Activated CD8-positive, alpha-beta memory T cell treated with anti-CD3 and anti-CD28 coated beads, Interleukin-2, amount 50 U/mL, for 24 hours (primary cell): ENCODE data around the gene ADAMTS12.

ENCODE experiments used
- DNase-seq: peaks from one replicate; pipeline ENCODE4 v3.0.0-alpha.2; 2020; ENCODE audit errors: extremely low read depth

Gene ADAMTS12

DNA sequence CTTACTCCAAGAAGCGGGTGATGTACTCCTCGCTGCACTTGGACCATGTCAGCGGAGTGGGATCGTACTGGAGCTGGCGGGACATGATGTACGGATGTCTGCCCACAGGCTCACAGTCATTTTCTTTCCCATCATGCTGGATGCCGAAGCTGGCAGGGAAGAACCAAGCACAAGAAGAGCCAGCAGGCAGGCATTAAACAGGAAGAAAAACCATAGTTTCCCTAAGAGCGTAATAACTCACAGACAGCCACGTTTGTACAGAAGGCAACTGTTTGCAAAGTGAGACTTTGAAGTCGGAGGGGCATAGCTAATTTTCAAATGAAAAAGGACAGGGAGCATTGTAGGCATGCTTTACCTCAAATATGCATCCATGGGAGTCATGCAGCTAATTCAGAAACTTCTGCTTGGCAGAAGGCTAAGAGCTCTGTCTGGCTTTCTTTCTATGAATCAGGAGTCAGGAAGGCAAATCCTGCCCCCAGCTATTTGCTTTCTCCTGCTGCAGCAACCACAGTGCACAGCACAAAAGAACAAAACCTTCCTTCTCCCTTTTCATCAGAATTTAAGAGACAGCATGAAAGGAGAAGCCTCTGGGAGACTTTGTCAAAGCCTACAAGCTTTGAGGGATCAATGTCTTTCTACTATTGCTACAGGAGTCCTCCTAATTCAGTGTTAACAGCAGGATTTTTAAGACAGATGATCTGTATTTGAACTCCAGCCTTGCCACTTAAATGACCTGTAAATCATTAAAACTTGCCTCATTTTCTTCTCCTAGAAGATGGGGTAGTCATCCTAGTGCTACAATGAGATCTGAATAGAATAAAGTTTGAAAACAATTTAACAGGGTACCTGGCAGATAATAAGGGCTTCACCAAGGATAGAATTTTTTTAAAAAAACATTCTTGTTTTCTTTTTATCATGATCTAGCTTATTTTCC, 242.0 kb downstream of the ADAMTS12 start:
- no peak for DNase-seq

DNA sequence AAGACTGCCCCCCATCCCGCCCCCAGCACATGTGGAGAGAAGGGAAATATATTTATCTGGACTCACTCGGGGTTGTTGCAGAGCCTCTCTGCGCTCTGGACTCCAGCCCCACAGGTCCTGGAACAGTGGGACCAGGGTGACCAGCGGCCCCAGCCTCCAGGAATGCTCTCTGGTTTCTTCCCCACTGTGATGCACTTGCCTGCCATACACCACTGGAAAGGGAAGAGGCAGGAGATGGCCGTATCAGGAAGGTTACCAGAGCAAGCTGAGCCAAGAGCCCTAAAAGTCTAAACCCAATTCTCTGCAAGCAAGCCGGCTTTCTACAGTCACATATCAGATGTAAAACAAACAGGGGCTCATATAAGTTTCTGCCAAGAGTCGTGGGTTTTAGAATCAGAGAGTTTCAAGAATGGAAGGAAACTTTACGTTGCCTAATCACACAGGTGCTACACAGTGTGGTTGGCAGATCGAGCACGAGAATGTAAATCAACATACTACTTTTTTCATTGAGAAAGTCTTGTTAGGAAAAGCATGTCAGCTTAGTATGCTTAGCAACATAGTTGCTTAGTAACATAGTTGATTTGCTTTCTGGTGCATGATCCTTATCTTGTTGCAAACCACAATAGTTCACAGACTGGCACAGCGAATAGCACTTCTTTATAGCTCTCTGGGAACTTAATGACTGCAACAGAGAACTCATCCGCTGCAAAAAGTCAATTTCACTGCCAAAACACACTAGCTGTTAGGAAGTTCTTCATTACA, 249.9 kb downstream of the ADAMTS12 start:
- no peak for DNase-seq

DNA sequence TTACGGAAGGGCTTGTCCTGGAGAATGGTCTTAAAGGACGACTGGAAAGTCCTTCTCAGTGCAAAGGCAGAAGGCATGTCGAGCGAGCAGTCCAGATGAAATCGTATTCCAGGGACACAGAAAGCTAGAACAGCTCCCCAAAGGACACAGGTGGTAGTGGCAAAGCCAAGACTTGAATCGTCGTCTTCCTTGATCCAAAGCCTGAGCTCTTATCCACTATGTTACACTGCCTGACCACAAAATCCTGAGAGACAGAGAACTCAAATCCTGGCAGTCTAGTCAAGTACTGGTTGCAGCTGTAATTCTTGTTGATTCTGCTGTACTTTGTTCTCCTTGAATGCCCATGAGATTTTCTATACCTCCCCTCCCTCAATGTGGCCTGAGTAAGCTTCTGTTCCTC, 252.3 kb downstream of the ADAMTS12 start:
- no peak for DNase-seq

DNA sequence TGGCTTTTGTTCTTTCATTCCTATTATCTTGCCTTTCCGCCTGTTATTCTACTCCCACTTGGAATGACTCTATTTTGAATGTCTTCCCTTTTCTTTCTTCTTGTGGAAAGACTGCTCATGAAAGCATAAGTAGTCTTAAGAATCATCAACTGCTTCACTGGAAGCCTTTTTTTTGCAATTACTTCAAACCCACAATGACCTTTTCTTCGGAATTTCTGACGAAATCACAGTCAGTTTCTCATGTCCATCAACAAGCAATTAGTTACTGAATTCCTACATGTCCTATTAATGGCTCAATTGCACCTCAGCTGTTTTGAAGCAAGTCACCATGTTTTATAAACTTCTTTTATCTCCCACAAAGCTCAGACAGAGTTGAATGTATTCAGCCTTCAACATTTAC, 254.8 kb downstream of the ADAMTS12 start:
- DNase-seq, result no peak

DNA sequence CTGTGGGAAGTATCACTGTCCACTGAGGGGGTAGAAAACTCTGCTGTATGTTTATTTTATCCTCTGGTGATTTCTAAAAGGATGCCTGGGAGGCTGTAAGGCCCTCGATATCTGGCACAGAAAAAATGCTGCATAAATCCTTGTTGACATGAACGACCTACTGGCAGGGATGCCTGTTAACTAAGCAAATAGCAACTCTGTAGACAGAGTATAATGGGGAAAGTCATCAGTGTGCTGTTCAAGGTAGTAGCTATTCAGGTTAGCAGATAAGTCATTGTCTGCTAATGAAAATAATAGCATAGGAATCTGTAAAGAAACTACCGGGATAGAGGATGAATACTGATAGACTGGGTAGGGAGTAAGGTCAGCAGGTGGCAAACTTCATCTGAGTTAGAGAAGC, 256.2 kb downstream of the ADAMTS12 start:
- DNase-seq, result no peak

DNA sequence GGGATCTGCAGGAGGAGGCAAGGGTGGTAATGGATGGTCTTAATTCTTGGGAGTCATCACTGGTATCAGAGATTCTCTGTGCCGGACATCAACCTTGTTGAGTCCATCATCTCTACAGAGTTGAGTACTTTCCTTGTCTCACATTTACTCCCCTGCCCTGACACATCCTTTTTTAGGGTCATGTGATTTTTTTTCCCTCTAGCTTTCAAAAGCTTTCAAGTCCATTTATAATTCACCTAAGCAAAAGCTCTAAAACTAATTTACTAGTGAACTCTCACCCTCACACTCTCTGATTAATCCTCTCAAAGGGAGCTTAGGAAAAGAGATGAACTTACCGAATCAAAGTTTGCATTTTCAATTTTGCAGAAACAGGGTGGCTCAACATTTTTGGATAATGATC, 258.1 kb downstream of the ADAMTS12 start:
- no peak for DNase-seq

DNA sequence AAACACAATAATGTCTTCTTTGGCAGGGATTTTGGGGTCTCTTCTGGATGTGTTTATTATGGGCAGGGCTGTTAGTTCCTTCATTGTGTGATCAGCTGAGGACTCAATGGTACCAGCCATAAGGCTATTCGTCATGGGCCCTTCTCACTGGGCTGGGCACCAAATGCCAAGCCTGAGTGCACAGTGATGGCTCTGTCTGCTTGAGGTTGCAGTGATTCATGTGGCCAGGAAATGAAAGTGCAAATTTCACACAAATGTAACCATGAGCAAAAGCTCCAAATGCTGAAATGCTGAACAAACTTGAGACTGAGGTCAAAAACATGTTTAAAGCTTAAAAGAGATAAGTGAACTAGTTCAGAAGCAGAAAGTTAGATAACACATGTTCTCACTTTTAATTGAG, 260.0 kb downstream of the ADAMTS12 start:
- no peak for DNase-seq

DNA sequence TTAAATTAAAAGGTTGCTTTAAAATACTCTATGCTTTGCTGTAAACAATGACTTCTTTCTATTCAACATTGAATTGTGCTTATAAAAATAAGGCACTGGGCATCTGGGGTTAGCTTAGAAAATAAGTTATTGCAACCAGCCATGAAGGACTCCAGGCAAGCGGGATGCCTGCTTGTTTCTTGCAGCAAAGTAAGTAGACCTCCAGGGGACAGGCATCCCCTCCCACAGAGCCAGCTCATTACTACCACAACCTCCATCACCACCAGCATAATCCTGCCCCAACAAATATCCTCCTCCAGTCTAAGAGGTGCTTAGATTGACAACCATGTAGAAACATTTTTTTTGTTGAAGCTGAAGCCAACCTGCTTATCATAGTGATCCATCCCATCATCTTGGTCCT, 260.7 kb downstream of the ADAMTS12 start:
- no peak for DNase-seq

DNA sequence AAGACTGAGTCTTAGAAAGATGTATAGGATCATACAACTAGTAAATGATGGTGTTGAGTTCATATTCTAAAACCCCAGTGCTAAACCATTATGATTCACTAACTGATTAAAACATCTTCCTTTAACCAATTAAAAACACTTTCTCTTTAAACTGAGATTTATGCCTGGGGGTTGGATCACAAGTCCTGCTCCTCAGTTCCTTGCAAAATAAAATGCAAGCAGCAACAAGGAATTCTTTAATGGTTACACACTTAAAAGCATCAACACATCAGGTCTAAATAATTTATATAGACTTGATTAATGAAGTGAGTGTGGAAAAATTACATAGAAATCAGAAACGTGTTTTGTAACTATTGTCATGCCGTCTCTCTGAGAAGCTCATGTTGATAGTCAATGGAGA, 261.8 kb downstream of the ADAMTS12 start:
- DNase-seq, result no peak

DNA sequence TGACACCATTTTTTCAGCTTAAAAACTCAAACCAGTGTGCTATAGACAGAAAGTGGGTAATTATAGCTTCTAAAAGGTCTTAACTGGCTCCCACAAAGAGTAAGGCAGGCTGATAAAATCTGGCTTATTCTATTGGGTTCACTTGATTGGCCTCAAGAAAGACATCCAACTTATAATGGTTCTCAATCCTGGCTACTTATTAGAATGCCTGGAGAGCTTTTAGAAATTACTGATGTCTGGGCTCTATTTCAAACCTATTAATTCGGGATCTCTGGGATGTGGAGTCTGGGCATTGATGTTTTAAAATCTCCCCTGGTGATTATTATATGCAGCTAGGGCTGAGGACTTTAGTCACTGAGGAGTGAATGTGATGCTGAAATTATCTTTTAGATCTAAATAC, 263.0 kb downstream of the ADAMTS12 start:
- no peak for DNase-seq

DNA sequence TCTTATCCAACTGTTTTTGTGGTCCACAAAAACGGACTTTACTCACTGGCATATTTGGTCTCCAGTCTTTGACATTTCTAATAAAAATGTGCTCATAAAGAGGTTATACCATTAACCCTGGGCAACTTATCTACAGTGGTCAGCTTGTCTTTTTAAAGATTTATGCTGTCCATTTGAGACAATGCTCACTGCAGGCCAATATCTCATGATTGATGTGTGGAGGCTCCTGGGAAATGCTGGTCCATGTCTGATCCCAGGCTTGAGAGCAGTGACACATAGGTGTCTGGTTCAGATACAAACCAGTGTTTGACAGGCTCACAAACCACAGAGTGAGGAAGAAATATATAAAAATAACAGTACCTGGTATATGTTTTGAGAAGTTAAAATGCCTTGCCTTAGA, 270.3 kb downstream of the ADAMTS12 start:
- no peak for DNase-seq

DNA sequence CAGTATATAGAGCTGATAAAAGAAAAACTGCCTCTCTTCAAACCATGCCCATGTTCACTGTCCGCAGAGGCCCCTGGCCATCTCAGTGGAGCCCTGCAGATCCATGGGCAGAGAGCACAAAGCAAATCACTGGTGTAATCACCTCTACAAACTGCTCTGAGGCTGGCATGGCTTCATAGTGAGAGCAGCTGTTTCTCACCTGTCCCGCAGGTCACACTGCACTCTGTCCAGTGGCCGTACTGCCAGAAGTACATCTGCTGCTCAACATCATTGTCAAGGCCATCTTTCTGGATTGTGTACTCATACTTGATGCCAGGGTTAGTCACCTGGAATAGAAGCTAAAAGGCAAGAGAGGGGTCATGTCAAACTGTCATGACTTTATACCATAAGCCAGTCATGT, 277.8 kb downstream of the ADAMTS12 start:
- DNase-seq, result no peak

DNA sequence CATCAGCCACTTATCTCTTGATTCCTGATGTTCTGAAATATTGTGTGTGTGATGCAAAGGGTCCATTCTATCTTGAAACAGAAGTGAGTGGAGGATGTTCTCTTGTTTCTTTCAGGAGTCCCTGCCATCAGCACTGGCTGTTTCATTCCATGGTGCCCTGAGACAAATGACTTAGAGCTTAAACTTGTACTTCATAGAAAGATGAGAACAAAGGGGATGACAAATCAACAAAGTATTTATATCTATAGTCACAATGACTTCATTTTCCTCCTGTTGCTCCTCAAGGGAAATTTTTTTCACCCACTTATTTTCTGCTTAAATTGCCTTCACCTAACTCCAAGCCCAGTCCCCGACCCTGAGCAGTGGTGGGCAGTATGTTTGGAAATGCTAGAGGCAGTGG, 279.4 kb downstream of the ADAMTS12 start:
- no peak for DNase-seq

DNA sequence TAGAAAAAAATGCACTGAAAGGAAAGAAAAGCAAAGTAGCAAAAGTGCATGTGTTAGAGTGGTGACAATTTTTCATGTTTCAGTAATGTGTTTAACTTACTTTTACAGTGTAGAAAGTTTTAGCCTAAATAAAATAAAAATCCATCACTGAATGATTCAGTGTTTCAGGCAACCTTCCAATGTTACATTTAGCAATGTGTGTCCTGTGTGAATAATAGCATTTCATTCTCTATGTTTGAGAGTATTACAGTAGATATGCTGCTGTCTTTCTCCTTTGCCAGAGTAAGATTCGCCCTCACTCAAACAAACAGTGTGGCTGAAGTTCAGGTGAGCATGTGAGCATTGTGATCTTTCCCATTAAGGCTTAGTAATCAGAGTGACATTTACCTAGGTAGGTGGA, 279.9 kb downstream of the ADAMTS12 start:
- DNase-seq, result no peak

DNA sequence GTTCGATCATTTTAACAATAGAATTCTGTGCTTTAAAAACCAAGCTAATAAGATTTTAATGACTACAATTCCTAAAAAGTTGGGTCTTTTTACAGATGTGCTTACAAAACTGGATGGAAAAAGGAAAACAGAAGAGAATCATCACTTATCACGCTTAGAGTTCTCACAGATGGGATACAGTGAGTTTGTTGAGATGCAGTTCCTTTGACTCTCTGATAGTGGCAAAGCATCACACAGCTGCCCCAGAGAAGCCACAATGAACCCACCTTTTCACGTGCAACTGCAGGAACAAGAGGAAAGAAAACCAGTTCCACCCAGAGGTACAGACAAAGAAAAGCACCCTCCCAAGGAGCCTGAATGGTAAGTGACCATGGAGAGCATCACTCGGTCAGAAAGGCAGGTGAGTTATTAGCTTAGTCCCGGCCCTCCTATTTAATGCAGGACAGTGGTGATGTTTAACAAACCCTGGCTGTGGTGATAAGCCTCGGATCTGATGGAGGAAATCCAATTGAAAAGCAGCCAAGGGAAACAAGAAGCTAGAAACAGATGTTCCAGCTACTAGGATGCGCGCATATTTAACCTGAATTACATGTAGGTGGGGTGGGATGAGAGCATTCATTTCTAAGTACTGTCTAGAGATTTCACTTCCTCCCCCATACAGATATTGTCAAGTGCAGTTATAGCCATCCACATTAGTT, 283.3 kb downstream of the ADAMTS12 start:
- DNase-seq, result no peak

DNA sequence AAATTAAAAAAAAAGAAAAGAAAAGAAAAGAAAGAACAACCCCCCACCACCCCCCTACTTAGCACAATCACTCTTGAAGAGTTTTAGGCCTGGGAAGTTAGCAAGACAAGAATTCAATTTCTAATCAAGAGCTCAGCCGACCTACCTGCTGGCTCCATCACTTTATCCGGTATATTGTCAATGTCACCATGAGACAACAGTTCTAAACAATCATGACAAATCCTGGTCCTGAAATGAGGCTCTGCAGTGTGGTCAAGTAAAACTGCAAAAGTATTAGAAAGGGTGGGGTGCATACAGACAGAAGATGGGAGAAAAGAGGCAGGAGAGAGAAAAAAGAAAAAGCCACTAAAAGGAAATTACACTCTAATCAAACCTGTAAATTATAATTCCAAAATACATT, 287.3 kb downstream of the ADAMTS12 start:
- no peak for DNase-seq

DNA sequence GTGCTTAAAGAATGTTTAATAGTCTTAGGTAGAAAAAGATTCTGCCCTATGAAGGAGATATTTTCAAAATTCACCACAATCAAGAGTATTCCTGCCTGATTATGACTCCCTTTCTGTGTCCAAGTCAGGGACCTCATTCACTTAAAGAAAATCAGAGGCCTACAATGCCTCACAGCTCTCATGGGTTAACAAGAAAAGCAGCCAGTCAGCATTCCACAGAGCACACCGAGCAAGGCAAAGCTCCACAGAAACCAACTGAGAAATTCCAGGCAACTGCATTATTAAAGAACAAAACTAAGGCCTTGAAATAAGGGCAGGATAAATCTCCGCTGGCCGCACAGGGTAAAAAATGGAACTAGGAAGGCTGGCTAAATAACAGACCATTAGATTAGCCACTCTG, 289.9 kb downstream of the ADAMTS12 start:
- DNase-seq, result no peak

DNA sequence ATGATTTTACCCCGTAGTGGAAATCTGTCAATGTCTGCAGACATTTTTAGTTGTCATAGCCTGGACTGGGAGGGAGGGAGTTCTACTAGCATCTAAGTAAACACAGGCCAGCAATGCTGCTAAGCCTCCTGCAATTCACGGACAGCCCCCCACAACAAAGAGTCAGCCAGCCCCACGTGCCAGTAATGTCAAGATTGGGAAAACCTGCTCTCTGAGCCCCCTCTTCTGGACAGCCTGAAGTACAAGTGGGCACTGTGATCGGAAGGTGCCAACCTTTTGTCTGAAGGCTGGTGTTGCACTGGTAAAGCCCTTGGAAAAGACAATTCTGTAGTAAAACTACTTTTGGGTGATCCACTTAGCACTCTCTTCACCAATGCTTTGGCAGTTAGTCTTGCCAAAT, 296.5 kb downstream of the ADAMTS12 start:
- no peak for DNase-seq

DNA sequence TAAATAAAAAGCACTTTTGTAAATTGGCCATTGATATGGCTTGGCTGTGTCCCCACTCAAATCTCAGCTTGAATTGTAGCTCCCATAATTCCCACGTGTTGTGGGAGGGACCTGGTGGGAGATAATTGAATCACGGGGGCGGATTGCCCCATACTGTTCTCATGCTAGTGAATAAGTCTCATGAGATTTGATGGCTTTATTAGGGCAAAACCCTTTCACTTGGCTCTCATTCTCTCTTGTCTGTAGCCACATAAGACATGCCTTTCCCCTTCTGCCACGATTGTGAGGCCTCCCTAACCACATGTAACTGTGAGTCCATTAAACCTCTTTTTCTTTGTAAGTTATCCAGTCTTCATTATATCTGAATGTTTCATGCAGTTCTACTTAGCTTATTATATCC, 297.8 kb downstream of the ADAMTS12 start:
- DNase-seq, result no peak

DNA sequence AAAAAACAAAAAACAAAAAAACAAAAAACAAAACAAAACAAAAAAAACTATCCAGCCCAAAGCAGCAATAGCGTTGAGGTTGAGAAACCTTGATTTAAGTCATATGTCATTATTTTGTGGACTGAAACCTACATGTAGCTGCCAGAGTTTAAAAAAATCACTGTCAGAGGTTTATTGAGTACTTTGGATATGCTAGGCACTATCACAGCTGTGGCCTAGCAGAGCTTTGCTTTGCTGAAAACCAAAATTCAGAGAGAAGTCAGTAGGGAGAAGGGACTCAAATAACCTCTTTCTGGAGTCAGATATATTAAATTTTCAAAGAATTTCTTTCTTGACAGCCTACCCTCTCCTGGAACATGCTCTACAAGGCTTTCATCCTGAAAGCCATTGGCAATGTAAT, 299.5 kb downstream of the ADAMTS12 start:
- no peak for DNase-seq

DNA sequence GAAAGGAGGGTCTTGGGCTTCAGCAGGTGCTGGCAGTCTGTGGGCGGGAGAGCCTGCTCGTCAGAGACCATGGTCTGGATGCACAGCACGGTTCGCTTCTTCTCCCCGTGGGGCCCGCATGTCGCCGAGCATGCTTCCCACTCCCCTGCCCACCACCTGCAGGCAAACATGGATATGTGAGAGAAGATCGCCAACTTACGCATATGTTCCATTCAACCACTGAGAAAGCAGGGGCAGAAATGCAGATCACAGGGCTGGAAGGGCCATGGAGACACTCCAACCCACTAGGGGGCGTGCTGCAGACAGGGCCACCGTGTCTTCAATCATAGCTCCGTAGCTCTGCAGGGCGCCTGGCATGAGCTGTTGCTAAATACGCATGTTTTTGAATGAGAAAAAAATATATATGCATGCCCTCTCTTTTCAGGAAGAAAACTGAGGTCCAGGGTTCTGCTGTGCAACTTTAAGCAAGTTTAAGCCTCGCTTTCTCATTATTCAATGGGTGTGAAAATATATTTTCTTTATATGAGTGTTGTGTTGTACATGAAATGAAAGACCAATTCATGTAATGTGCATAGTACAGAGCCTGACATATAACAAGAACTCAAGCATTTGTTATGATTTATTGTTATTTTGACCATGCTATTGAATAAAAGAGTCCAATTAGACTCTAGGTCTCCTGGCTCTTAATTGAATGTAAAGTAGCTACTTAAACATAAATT, 303.0 kb downstream of the ADAMTS12 start:
- DNase-seq, result peak; percentile 4

DNA sequence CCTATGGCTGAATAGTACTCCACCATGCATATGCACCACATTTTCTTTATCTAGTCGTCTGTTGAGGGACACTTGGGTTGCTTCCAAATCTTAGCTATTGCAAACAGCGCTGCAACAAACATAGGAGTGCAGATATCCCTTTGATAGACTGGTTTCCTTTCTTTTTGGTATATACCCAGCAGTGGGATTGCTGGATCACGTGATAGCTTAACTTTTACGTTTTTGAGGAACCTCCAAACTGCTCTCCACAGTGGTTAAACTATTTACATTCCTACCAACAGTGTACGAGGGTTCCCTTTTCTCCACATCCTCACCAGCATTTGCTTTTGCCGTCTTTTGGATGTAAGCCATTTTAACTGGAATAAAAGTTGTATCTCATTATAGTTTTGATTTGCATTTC, 308.5 kb downstream of the ADAMTS12 start:
- DNase-seq, result no peak
